HG03575 (cell line): Measurements from ENCODE around the gene CENPS.
"Not testable (repeated sequence)": the region's sequence is repeated elsewhere in the genome, so short reads cannot be mapped to it uniquely, and the experiment has no call there.

Source experiments
- ATAC-seq: cut with Tn5 transposase; IDR thresholded peaks from one replicate; pipeline ENCODE4 v1.9.1; 2021; ENCODE audit not compliant: unreplicated experiment, insufficient number of reproducible peaks, low FRiP score; ENCODE audit errors: extremely low read depth

Gene CENPS

GRCh38 chr1:10415967-10416366 lies 14.3 kb upstream of the CENPS start:
- ATAC-seq: not testable (repeated sequence)

- ATAC-seq: not testable (repeated sequence)
Measured at GRCh38 chr1:10418741-10419140, 11.5 kb upstream of the CENPS start.

- ATAC-seq: no peak
Measured at GRCh38 chr1:10419351-10419750, 10.9 kb upstream of the CENPS start.

GRCh38 chr1:10421637-10422036 lies 8.6 kb upstream of the CENPS start:
- ATAC-seq: no peak

GRCh38 chr1:10424034-10424433 lies 6.2 kb upstream of the CENPS start:
- ATAC-seq: no peak

GRCh38 chr1:10424651-10425050 lies 5.6 kb upstream of the CENPS start:
- ATAC-seq: no peak

- not testable (repeated sequence) for ATAC-seq
Measured at GRCh38 chr1:10425826-10426534, 4.3 kb upstream of the CENPS start.

GRCh38 chr1:10426535-10426848 lies 3.7 kb upstream of the CENPS start:
- ATAC-seq: not testable (repeated sequence)

- no peak for ATAC-seq
Measured at GRCh38 chr1:10428984-10429383, 1.2 kb upstream of the CENPS start.

- no peak for ATAC-seq
Measured at GRCh38 chr1:10429868-10430215, 391 bp upstream of the CENPS start.

- ATAC-seq: no peak
Measured at GRCh38 chr1:10431070-10431730, 967 bp downstream of the CENPS start.

GRCh38 chr1:10432910-10433700 lies 2.9 kb downstream of the CENPS start:
- no peak for ATAC-seq

- ATAC-seq: no peak
Measured at GRCh38 chr1:10433790-10434189, 3.6 kb downstream of the CENPS start.

- no peak for ATAC-seq
Measured at GRCh38 chr1:10434590-10434989, 4.4 kb downstream of the CENPS start.

GRCh38 chr1:10437052-10437451 lies 6.8 kb downstream of the CENPS start:
- no peak for ATAC-seq

- ATAC-seq: no peak
Measured at GRCh38 chr1:10438677-10439163, 8.5 kb downstream of the CENPS start.

- no peak for ATAC-seq
Measured at GRCh38 chr1:10440305-10440704, 10.1 kb downstream of the CENPS start.

- ATAC-seq: no peak
Measured at GRCh38 chr1:10440794-10441193, 10.6 kb downstream of the CENPS start.

GRCh38 chr1:10444248-10444647 lies 14.0 kb downstream of the CENPS start:
- ATAC-seq: no peak

GRCh38 chr1:10444795-10445397 lies 14.7 kb downstream of the CENPS start:
- no peak for ATAC-seq
